Spinal cord (tissue), 10 donors: ENCODE results near the gene FBXO10. TPM values are rescaled to one million over a fixed set of nuclear protein-coding genes. Genes with fewer than 3 reads are reported as not detected.
"Not testable (repeated sequence)": the region's sequence is repeated elsewhere in the genome, so short reads cannot be mapped to it uniquely, and the experiment has no call there.

Source experiments
- DNase-seq, 6 donors: peaks; one replicate each; pipeline versions ENCODE4 v3.0.0 to v3.0.0-alpha.2; 2013 to 2015; ENCODE audit warnings: low spot score in 6 of 6, low read depth in 4 of 6
- H3K27ac ChIP-seq: one replicate; pipeline ENCODE4 v1.5.1; 2013; ENCODE audit warnings: low read depth, low read length, control low read depth
- H3K27me3 ChIP-seq: one replicate; pipeline ENCODE4 v1.6.1; 2013; ENCODE audit warnings: low read length; ENCODE audit not compliant: control insufficient read depth, insufficient read depth
- H3K36me3 ChIP-seq: one replicate; pipeline ENCODE4 v1.6.1; 2013; ENCODE audit warnings: low read length; ENCODE audit not compliant: control insufficient read depth, insufficient read depth
- H3K4me1 ChIP-seq: one replicate; pipeline ENCODE4 v1.6.1; 2013; ENCODE audit warnings: low read length; ENCODE audit not compliant: control insufficient read depth, insufficient read depth
- H3K4me3 ChIP-seq: one replicate; pipeline ENCODE4 v1.5.1; 2013; ENCODE audit warnings: low read depth, low read length, control low read depth
- H3K9me3 ChIP-seq: one replicate; pipeline ENCODE4 v1.6.1; 2013; ENCODE audit warnings: low read length; ENCODE audit not compliant: control insufficient read depth, insufficient read depth
- WGBS: methylation state at CpG from one replicate; pipeline ENCODE4 v1.1.5; 2013; ENCODE audit warnings: missing lambda C conversion rate; ENCODE audit not compliant: insufficient coverage; 5-methylcytosine and 5-hydroxymethylcytosine counted together
- polyA plus RNA-seq, 2 donors: library from polyadenylated mRNA; unstranded; fragments of 120-200 nt; gene quantifications; one replicate each; pipeline ENCODE4 v1.2.1, GENCODE V29; 2013; ENCODE audit not compliant: insufficient read length in 2 of 2
- total RNA-seq, 2 donors: library from RNA; depleted of rRNA in 1 of 2; stranded (reverse); fragments of 120-200 nt in 1 of 2; fragments of >200 nt in 1 of 2; gene quantifications; one replicate each; pipeline versions ENCODE4 v1.2.3 to v1.2.4, GENCODE V29; 2013 to 2014
- donor health status: healthy.

Gene FBXO10
- total and polyA plus RNA-seq, 4 donors = 15.3 to 23.4 (median 17.3) TPM

- H3K4me1 ChIP-seq = no peaks in the 10 kb centered on the region
- no peak overlapping the region for H3K27ac ChIP-seq
- no CpG with 5 or more reads among the region's 2 CpGs for WGBS
- DNase-seq = no peak
- H3K9me3 ChIP-seq = no peaks in the 10 kb centered on the region
- no peak overlapping the region for H3K4me3 ChIP-seq
- H3K36me3 ChIP-seq = peaks cover 74% of the 10 kb centered on the region
- no peaks in the 10 kb centered on the region for H3K27me3 ChIP-seq
These were observed 53.2 kb downstream of the FBXO10 start for GRCh38 chr9:37522971-37523370.

GRCh38 chr9:37521111-37521510, 55.1 kb downstream of the FBXO10 start:
- Histone ChIP-seq H3K27ac (no peak overlapping the region), H3K4me1 (no peaks in the 10 kb centered on the region), H3K9me3 (no peaks in the 10 kb centered on the region), H3K27me3 (no peaks in the 10 kb centered on the region), H3K36me3 (peaks cover 78% of the 10 kb centered on the region), H3K4me3 (no peak overlapping the region)
- 87% methylated on average over 7 of the region's 10 CpGs for WGBS
- DNase-seq = no peak

GRCh38 chr9:37520641-37521040, 55.5 kb downstream of the FBXO10 start:
- Histone ChIP-seq H3K4me3 (no peak overlapping the region), H3K4me1 (no peaks in the 10 kb centered on the region), H3K27ac (no peak overlapping the region), H3K27me3 (no peaks in the 10 kb centered on the region), H3K36me3 (peaks cover 81% of the 10 kb centered on the region), H3K9me3 (no peaks in the 10 kb centered on the region)
- WGBS = 100% methylated on average over 1 of the region's 3 CpGs
- no peak for DNase-seq

- H3K27ac ChIP-seq = no peak overlapping the region
- no peaks in the 10 kb centered on the region for H3K4me1 ChIP-seq
- H3K27me3 ChIP-seq = no peaks in the 10 kb centered on the region
- H3K9me3 ChIP-seq = no peaks in the 10 kb centered on the region
- no peak for DNase-seq
- H3K4me3 ChIP-seq = no peak overlapping the region
- 81% methylated on average over 11 of the region's 13 CpGs for WGBS
- peaks cover 67% of the 10 kb centered on the region for H3K36me3 ChIP-seq
These were observed 58.3 kb downstream of the FBXO10 start for GRCh38 chr9:37517923-37518322.

GRCh38 chr9:37515620-37516258, 60.4 kb downstream of the FBXO10 start:
- peaks cover 62% of the 10 kb centered on the region for H3K36me3 ChIP-seq
- WGBS = 91% methylated on average over 14 of the region's 14 CpGs
- H3K9me3 ChIP-seq = no peaks in the 10 kb centered on the region
- H3K27ac ChIP-seq = no peak overlapping the region
- no peaks in the 10 kb centered on the region for H3K27me3 ChIP-seq
- DNase-seq = no peak
- no peaks in the 10 kb centered on the region for H3K4me1 ChIP-seq
- no peak overlapping the region for H3K4me3 ChIP-seq

- H3K9me3 ChIP-seq = no peaks in the 10 kb centered on the region
- no peaks in the 10 kb centered on the region for H3K4me1 ChIP-seq
- H3K4me3 ChIP-seq = no peak overlapping the region
- 100% methylated on average over 5 of the region's 7 CpGs for WGBS
- no peak overlapping the region for H3K27ac ChIP-seq
- peaks cover 55% of the 10 kb centered on the region for H3K36me3 ChIP-seq
- DNase-seq = no peak
- H3K27me3 ChIP-seq = no peaks in the 10 kb centered on the region
These were observed 61.2 kb downstream of the FBXO10 start for GRCh38 chr9:37514999-37515398.

GRCh38 chr9:37514415-37514814, 61.8 kb downstream of the FBXO10 start:
- not testable (repeated sequence) for DNase-seq, H3K9me3 ChIP-seq, H3K4me3 ChIP-seq, H3K27me3 ChIP-seq, H3K27ac ChIP-seq, H3K4me1 ChIP-seq
- 100% methylated on average over 2 of the region's 10 CpGs for WGBS
- H3K36me3 ChIP-seq = peaks cover 54% of the 10 kb centered on the region

GRCh38 chr9:37512437-37512836, 63.7 kb downstream of the FBXO10 start:
- Histone ChIP-seq H3K27ac (no peak overlapping the region), H3K4me3 (no peak overlapping the region), H3K4me1 (no peaks in the 10 kb centered on the region), H3K27me3 (no peaks in the 10 kb centered on the region), H3K36me3 (peaks cover 49% of the 10 kb centered on the region), H3K9me3 (no peaks in the 10 kb centered on the region)
- 54% methylated on average over 11 of the region's 12 CpGs for WGBS
- DNase-seq = no peak

GRCh38 chr9:37511016-37512010, 64.9 kb downstream of the FBXO10 start:
- WGBS = 82% methylated on average over 14 of the region's 15 CpGs
- no peaks in the 10 kb centered on the region for H3K27me3 ChIP-seq
- no peaks in the 10 kb centered on the region for H3K4me1 ChIP-seq
- no peak overlapping the region for H3K27ac ChIP-seq
- DNase-seq = no peak
- no peak overlapping the region for H3K4me3 ChIP-seq
- peaks cover 50% of the 10 kb centered on the region for H3K36me3 ChIP-seq
- H3K9me3 ChIP-seq = no peaks in the 10 kb centered on the region
